Peyer's patch (tissue), 4 donors: Measurements from ENCODE around the gene FAM20C. TPM values are rescaled to one million over a fixed set of nuclear protein-coding genes. Genes with fewer than 3 reads are reported as not detected.
"Not testable (repeated sequence)": the region's sequence is repeated elsewhere in the genome, so short reads cannot be mapped to it uniquely, and the experiment has no call there.

ENCODE experiments used
- DNase-seq, 3 donors: peaks; one replicate each; pipeline ENCODE4 v3.0.0-alpha.2; 2017 to 2019
- H3K27ac ChIP-seq, 4 donors: fragments of 200-600 bp; sonication (generic); one replicate each; pipeline ENCODE4 v1.5.1; 2016 to 2019
- H3K27me3 ChIP-seq, 2 donors: fragments of 200-600 bp; sonication (generic); one replicate each; pipeline ENCODE4 v1.5.1; 2019
- H3K36me3 ChIP-seq, 3 donors: fragments of 200-600 bp; sonication (generic); one replicate each; pipeline ENCODE4 v1.5.1; 2016 to 2019
- H3K4me1 ChIP-seq, 4 donors: fragments of 200-600 bp; sonication (generic); one replicate each; pipeline ENCODE4 v1.5.1; 2016 to 2019
- H3K4me3 ChIP-seq, 4 donors: fragments of 200-600 bp; sonication (generic); 1 replicate in 3 of 4; 2 replicates in 1 of 4; pipeline ENCODE4 v1.5.1; 2016 to 2019; ENCODE audit warnings: mild to moderate bottlenecking in 1 of 4
- H3K9me3 ChIP-seq, 4 donors: fragments of 200-600 bp; sonication (generic); one replicate each; pipeline ENCODE4 v1.5.1; 2016 to 2019; ENCODE audit warnings: mild to moderate bottlenecking in 1 of 4
- CTCF ChIP-seq, 6 experiments: fragments of 450-650 bp in 4 of 6; fragments of 200-600 bp in 2 of 6; sonication (generic) in 1 of 6; IDR thresholded peaks; one replicate each; pipeline ENCODE4 v1.5.1; 2017 to 2019; ENCODE audit warnings: antibody characterized with exemption in 6 of 6, mild to moderate bottlenecking in 3 of 6, moderate library complexity in 1 of 6
- POLR2A ChIP-seq, 2 donors: fragments of 450-650 bp; IDR thresholded peaks; one replicate each; pipeline ENCODE4 v1.5.1; 2017; ENCODE audit warnings: antibody characterized with exemption in 2 of 2, mild to moderate bottlenecking in 2 of 2, moderate library complexity in 2 of 2
- total RNA-seq, 4 donors: library from RNA; depleted of rRNA; stranded (reverse); fragments of >200 nt; gene quantifications; one replicate each; pipeline ENCODE4 v1.1.0, GENCODE V29; 2016

FAM20C gene
- total RNA-seq, 4 donors from 2014 or later = 46.4 to 66.0 (median 53.8) TPM

DNA sequence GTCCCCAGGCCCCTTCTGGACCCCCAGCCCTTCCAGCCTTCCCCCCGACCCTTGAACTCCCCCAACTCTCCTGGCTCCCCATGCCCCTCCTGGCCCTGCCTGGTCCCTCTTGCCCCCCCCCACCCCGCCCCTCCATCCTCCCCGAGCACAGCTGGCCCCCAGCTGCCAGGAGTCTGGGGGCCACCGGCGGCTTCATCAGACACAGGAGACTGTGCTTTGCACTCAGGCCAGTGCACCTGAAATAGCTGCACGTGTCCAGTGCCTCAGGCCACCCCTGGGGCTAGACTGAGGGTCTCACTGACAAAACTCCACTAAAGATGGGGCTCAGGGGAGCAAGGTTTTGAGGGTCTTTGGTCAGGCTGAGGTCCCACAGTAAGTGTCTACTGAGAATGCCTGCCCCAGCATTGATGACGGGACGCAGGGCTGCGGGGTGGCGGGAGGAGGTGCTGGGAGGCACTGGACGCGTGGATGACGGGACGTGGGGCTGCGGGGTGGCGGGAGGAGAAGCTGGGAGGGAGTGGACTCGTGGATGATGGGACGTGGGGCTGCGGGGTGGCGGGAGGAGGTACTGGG lies 104.1 kb downstream of the FAM20C start:
- Histone ChIP-seq H3K4me1 (peaks cover 0 to 13% (median 3%) of the 10 kb centered on the region in 4 donors), H3K9me3 (no peaks in the 10 kb centered on the region), H3K4me3 (no peak overlapping the region), H3K27ac (no peak overlapping the region), H3K27me3 (no peaks in the 10 kb centered on the region), H3K36me3 (no peaks in the 10 kb centered on the region)
- peak in 1 of 3 donors; percentile 19 for DNase-seq
- no peak for TF ChIP-seq CTCF (IDR thresholded peaks at IDR 0.05)
- no peak for TF ChIP-seq POLR2A (IDR thresholded peaks at IDR 0.05)

GRCh38 chr7:297141-297540 lies 104.8 kb downstream of the FAM20C start:
- peak in 1 of 3 donors; percentile 29 for DNase-seq
- H3K27me3 ChIP-seq, H3K4me3 ChIP-seq: not testable (repeated sequence)

GRCh38 chr7:297611-298374 lies 105.4 kb downstream of the FAM20C start:
- TF ChIP-seq POLR2A (IDR thresholded peaks at IDR 0.05) (no peak), CTCF (IDR thresholded peaks at IDR 0.05) (no peak)
- H3K4me3 ChIP-seq = no peak overlapping the region
- H3K27ac ChIP-seq = no peak overlapping the region
- no peaks in the 10 kb centered on the region for H3K9me3 ChIP-seq
- H3K36me3 ChIP-seq = no peaks in the 10 kb centered on the region
- H3K4me1 ChIP-seq = peaks cover 0 to 13% (median 3%) of the 10 kb centered on the region in 4 donors
- peak in 1 of 3 donors; percentile 36 for DNase-seq
- no peaks in the 10 kb centered on the region for H3K27me3 ChIP-seq

More at GRCh38 chr7:297141-297540, 104.8 kb downstream of the FAM20C start:
- H3K4me1 ChIP-seq = peaks cover 0 to 13% (median 3%) of the 10 kb centered on the region in 4 donors
- H3K9me3 ChIP-seq, H3K36me3 ChIP-seq, H3K27ac ChIP-seq: not testable (repeated sequence)

DNA sequence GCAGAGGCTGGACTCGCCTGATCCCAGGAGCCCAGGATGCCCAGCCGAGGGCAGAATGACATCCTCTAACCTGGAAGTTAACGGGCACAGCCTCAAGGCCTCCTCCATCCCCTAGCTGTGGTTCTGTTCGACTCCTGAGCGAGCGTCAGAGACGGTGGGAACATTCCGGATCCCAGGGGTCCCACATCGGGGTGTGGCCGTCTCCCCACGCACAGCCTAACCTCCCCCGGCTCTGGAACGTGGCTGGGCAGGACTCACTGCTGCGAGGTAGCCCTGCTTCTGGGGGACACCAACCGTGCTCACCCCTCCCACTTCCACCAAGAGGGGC lies 106.0 kb downstream of the FAM20C start:
- no peak overlapping the region for H3K27ac ChIP-seq
- H3K27me3 ChIP-seq = no peaks in the 10 kb centered on the region
- no peak for DNase-seq
- TF ChIP-seq POLR2A (IDR thresholded peaks at IDR 0.05) (no peak), CTCF (IDR thresholded peaks at IDR 0.05) (no peak)
- peaks cover 0 to 13% (median 3%) of the 10 kb centered on the region in 4 donors for H3K4me1 ChIP-seq
- no peak overlapping the region for H3K4me3 ChIP-seq
- H3K36me3 ChIP-seq = no peaks in the 10 kb centered on the region
- no peaks in the 10 kb centered on the region for H3K9me3 ChIP-seq

- TF ChIP-seq CTCF (IDR thresholded peaks at IDR 0.05) = no peak
- no peak for TF ChIP-seq POLR2A (IDR thresholded peaks at IDR 0.05)
- Histone ChIP-seq H3K27me3 (no peaks in the 10 kb centered on the region), H3K4me3 (no peak overlapping the region), H3K36me3 (no peaks in the 10 kb centered on the region), H3K9me3 (no peaks in the 10 kb centered on the region), H3K4me1 (peaks cover 0 to 13% (median 1%) of the 10 kb centered on the region in 4 donors), H3K27ac (no peak overlapping the region)
- peak in 1 of 3 donors; percentile 25 for DNase-seq
Measured at GRCh38 chr7:298743-299142, 106.4 kb downstream of the FAM20C start.

DNA sequence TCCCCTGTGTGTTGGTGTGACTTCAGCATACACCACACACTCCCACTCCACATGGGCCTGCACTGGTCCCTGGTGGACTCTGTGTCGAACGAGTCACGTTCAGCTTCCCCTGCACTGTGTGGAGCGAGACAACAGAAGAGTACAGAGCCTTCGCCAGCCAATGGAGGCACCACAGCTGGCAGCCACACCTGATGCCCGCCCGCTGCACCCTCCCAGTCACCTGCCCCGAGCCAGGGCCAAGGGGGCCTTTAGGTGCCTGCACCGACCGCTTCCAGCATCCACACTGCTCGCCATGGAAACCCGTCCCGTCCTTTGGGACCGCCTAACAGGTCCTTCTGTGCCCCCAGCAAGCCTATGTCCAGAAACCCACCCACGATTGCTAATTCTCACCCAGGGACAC lies 106.8 kb downstream of the FAM20C start:
- no peak overlapping the region for H3K27ac ChIP-seq
- peaks cover 0 to 11% (median under 1%) of the 10 kb centered on the region in 4 donors for H3K4me1 ChIP-seq
- peak in 2 of 3 donors; percentile 28 to 37 for DNase-seq
- no peak overlapping the region for H3K4me3 ChIP-seq
- H3K27me3 ChIP-seq = no peaks in the 10 kb centered on the region
- TF ChIP-seq POLR2A (IDR thresholded peaks at IDR 0.05) (no peak), CTCF (IDR thresholded peaks at IDR 0.05) (no peak)
- no peaks in the 10 kb centered on the region for H3K9me3 ChIP-seq
- H3K36me3 ChIP-seq = no peaks in the 10 kb centered on the region
